ENCODE results near the gene DNAJC15.

- peak; percentile 62 for TF ChIP-seq CTCF (conservative IDR thresholded peaks at IDR 0.05; ENCODE audit: low read depth, low read length)
- no peak for TF ChIP-seq EZH2 (IDR thresholded peaks at IDR 0.05; ENCODE audit: borderline replicate concordance, low read depth, low read length, poor library complexity, severe bottlenecking)
These were observed 62.2 kb downstream of the DNAJC15 start for GRCh38 chr13:43085545-43085944.

Measured in A673 (cell line).